Lung (tissue), 12 donors: ENCODE results near the gene SFSWAP. TPM values are rescaled to one million over a fixed set of nuclear protein-coding genes. Genes with fewer than 3 reads are reported as not detected.

ENCODE experiments used
- ATAC-seq: fragments of 200-7000 bp; cut with Tn5 transposase; one replicate; pipeline ENCODE4 v1.9.1; 2020; ENCODE audit warnings: moderate number of reproducible peaks; ENCODE audit not compliant: insufficient read depth, low FRiP score
- DNase-seq, 3 donors: peaks; one replicate each; pipeline ENCODE4 v3.0.0-alpha.2; 2013 to 2017
- H3K27ac ChIP-seq, 2 donors: one replicate each; pipeline ENCODE4 v1.5.1; 2013; ENCODE audit warnings: mild to moderate bottlenecking in 2 of 2, moderate library complexity in 2 of 2, control low read depth in 1 of 2, inconsistent platforms in 1 of 2, low read depth in 1 of 2, low read length in 1 of 2
- H3K27me3 ChIP-seq, 3 donors: one replicate each; pipeline ENCODE4 v1.5.1; 2013; ENCODE audit warnings: low read length in 2 of 3; ENCODE audit not compliant: control insufficient read depth in 3 of 3, insufficient read depth in 3 of 3
- H3K36me3 ChIP-seq, 4 donors: one replicate each; pipeline ENCODE4 v1.5.1; 2013; ENCODE audit warnings: low read length in 4 of 4, mild to moderate bottlenecking in 1 of 4, moderate library complexity in 1 of 4; ENCODE audit not compliant: control insufficient read depth in 4 of 4, insufficient read depth in 4 of 4
- H3K4me1 ChIP-seq, 5 donors: one replicate each; pipeline ENCODE4 v1.5.1; 2013; ENCODE audit warnings: low read length in 5 of 5, mild to moderate bottlenecking in 2 of 5, moderate library complexity in 1 of 5; ENCODE audit not compliant: control insufficient read depth in 5 of 5, insufficient read depth in 5 of 5
- H3K4me3 ChIP-seq: one replicate; pipeline ENCODE4 v1.5.1; 2013; ENCODE audit warnings: mild to moderate bottlenecking, control low read depth, moderate library complexity
- H3K9ac ChIP-seq, 2 donors: one replicate each; pipeline ENCODE4 v1.5.1; 2013; ENCODE audit warnings: low read length in 2 of 2, control low read depth in 1 of 2; ENCODE audit not compliant: insufficient read depth in 1 of 2
- H3K9me3 ChIP-seq, 4 donors: one replicate each; pipeline ENCODE4 v1.5.1; 2013; ENCODE audit warnings: low read length in 3 of 4, mild to moderate bottlenecking in 1 of 4, moderate library complexity in 1 of 4; ENCODE audit not compliant: control insufficient read depth in 4 of 4, insufficient read depth in 3 of 4
- WGBS, 2 donors: extraction: QIAGEN DNeasy Blood & Tissue Kit; methylation state at CpG; one replicate each; pipeline ENCODE4 v1.1.7; 2013; 5-methylcytosine and 5-hydroxymethylcytosine counted together
- polyA plus RNA-seq, 2 donors: library from polyadenylated mRNA; stranded (reverse); fragments of 200-250 nt; gene quantifications; one replicate each; pipeline ENCODE4 v1.2.1, GENCODE V29; 2013
- total RNA-seq, 2 donors: library from RNA; depleted of rRNA in 1 of 2; stranded (reverse); fragments of >200 nt in 1 of 2; gene quantifications; one replicate each; pipeline ENCODE4 v1.2.1, GENCODE V29; 2014 to 2021
- TF ChIP-seq, protein P1 (sequence below): IDR thresholded peaks from 2 replicates; pipeline ENCODE4 v1.5.1; 2012; ENCODE audit warnings: mild to moderate bottlenecking; ENCODE audit errors: control extremely low read depth, extremely low read depth
- donor health status: control.
- donor health status: control.
- donor health status: Bipolar disorder and iron deficiency.
- donor health status: healthy.
- donor health status: DM: yes; HTN: yes; CAD: no.

Gene SFSWAP
- total and polyA plus RNA-seq, 4 donors, result 23.3 to 49.9 (median 40.0) TPM

DNA sequence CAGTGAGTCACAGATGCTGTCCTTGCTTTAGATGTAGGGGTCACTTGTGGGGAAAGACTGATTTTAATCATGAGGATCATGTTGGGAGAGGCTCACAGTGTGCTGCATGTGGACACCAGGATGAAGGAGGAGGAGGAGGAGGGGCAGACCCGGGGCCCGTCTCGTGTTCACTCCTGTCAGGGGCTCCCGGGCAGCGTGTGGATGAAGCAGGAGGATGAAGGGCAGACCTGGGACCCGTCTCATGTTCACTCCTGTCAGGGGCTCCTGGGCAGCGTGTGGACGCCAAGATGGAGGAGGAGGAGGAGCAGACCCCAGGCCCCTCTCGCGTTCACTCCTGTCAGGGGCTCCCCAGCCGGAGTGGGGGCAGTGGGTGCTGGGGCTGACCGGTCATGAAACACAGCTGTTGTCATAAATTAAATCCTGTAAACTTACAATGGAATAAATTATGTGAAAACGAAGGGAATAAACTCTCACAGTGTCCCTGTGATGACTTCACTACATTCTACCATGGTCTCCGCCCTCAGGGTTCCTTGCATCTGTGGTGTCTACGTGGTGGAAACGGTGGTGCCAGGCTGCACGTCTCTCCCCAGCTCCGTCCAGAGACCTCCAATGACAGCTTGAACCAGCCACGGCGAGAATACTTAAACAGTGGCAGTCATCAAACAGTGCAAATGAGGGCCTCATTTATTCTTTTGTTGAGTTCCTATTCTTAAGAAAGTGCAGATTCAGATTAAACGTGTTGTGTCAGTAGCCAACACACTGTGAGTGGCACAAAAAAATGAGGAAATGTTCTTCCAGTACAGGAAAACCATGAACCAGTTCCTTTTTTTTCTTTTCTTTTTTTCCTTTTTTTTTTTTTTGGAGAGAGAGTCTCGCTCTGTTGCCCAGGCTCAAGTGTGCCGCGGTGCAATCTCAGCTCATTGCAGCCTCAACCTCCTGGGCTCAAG, 37.7 kb upstream of the SFSWAP start:
- ATAC-seq (no peak), DNase-seq (no peak)
- 52 to 62% methylated on average over 24 of the region's 24 CpGs for WGBS, 2 donors
- H3K36me3 ChIP-seq, result no peaks in the 10 kb centered on the region
- H3K4me1 ChIP-seq, result no peaks in the 10 kb centered on the region
- TF ChIP-seq, protein P1, sequence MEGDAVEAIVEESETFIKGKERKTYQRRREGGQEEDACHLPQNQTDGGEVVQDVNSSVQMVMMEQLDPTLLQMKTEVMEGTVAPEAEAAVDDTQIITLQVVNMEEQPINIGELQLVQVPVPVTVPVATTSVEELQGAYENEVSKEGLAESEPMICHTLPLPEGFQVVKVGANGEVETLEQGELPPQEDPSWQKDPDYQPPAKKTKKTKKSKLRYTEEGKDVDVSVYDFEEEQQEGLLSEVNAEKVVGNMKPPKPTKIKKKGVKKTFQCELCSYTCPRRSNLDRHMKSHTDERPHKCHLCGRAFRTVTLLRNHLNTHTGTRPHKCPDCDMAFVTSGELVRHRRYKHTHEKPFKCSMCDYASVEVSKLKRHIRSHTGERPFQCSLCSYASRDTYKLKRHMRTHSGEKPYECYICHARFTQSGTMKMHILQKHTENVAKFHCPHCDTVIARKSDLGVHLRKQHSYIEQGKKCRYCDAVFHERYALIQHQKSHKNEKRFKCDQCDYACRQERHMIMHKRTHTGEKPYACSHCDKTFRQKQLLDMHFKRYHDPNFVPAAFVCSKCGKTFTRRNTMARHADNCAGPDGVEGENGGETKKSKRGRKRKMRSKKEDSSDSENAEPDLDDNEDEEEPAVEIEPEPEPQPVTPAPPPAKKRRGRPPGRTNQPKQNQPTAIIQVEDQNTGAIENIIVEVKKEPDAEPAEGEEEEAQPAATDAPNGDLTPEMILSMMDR, result no peak
- H3K9me3 ChIP-seq, result peaks cover 0 to 12% (median 0%) of the 10 kb centered on the region in 4 donors
- peaks cover 0 to 17% (median 4%) of the 10 kb centered on the region in 3 donors for H3K27me3 ChIP-seq
- no peak overlapping the region for H3K27ac ChIP-seq
- no peak overlapping the region for H3K4me3 ChIP-seq
- no peak overlapping the region for H3K9ac ChIP-seq

DNA sequence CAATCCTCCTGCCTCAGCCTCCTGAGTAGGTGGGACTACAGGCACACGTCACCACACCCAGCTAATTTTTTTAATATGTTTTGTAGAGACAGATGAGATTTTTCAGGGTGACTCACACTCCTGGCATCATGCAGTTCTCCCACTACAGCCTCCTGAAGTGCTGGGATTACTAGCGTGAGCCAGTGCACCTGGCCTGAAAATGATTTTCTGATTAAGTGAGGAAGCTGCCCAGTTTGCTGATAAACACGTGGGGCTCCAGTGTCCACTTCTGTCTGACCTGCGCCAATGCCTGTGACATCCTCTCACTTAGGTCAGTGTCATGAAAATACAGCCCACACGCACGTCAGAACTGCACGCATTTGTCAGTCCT, 37.0 kb upstream of the SFSWAP start:
- DNase-seq (no peak), ATAC-seq (no peak)
- Histone ChIP-seq H3K27ac (no peak overlapping the region), H3K4me3 (no peak overlapping the region), H3K36me3 (no peaks in the 10 kb centered on the region), H3K9ac (no peak overlapping the region), H3K27me3 (peaks cover 0 to 17% (median 4%) of the 10 kb centered on the region in 3 donors), H3K9me3 (peaks cover 0 to 15% (median 0%) of the 10 kb centered on the region in 4 donors), H3K4me1 (no peaks in the 10 kb centered on the region)
- 77 to 79% methylated on average over 7 of the region's 7 CpGs for WGBS, 2 donors
- TF ChIP-seq, protein P1, result no peak

DNA sequence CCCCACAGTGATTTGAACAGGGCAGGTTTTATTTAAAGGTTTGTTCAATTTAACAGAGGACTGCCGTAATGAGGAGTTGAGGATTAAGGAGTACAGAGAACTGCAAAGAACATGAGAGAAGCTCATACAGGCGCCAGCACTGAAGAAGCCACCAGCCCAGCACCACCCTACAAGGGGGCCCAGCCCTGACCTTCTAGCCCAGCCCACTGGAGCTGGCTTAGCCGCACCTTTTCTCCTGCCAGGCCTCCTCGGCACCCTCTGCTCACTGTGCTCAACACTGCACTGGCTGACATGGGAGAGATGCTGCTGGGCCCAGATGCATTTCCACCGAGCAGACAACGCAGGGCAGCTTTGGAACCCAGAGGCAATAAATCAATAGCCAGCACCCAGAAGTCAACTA, 36.5 kb upstream of the SFSWAP start:
- 91 to 93% methylated on average over 6 of the region's 6 CpGs for WGBS, 2 donors
- no peaks in the 10 kb centered on the region for H3K4me1 ChIP-seq
- H3K36me3 ChIP-seq, result no peaks in the 10 kb centered on the region
- DNase-seq (no peak), ATAC-seq (no peak)
- H3K27ac ChIP-seq, result no peak overlapping the region
- H3K9me3 ChIP-seq, result peaks cover 0 to 15% (median 0%) of the 10 kb centered on the region in 4 donors
- TF ChIP-seq, protein P1, result no peak
- H3K4me3 ChIP-seq, result no peak overlapping the region
- H3K9ac ChIP-seq, result no peak overlapping the region
- H3K27me3 ChIP-seq, result peaks cover 0 to 12% (median 4%) of the 10 kb centered on the region in 3 donors
